NCI-H1436 treated with DMSO at 0.1 percent for 48 hours (cell line): Measurements from ENCODE around the gene CAPN5.

Experiments
- DNase-seq: peaks from one replicate; lab custom pipeline; 2025; lab: John Stamatoyannopoulos, UW

Gene CAPN5

DNA sequence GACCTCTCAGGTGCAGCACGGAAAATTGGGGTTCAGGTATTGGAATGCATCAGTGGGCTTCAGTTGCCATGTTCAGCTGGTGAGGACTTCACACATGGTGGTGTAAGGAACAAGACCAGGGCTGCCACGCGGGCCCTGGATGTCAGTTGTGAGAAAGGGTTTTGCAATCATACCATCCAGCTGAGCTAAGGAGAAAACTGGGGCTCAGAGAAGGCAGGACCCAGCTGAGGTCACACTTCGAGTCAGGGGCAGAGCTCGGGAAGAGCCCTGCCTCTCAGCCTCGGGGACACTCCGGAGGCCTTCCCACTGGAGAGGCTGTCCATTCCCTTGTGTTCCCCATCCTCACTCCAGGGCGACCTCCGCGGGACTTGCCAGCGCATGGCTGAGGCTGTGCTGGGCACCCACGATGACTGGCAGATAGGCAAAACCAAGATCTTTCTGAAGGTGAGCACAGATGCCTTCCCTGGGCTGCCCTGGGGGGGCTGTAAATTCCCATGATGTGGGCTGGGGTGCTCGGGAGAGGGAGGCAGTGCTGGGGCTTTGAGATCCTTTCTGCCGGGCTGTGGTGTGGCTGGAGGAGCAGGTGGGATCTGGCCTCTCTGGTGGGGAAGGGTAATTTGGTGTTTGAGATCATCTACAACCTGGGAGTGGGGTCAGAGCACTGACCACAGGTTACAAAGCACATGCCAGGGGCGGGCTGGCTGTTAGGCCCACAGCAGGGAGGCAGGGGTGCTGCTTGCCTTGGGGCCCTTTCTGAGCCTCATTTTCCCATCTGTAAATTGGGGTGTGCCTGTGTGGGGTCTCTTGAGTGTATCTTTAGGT lies 108.5 kb downstream of the CAPN5 start:
- DNase-seq: no peak
